ENCODE measurements around the gene ABCB11.
"Not testable (repeated sequence)": the region's sequence is repeated elsewhere in the genome, so short reads cannot be mapped to it uniquely, and the experiment has no call there.

Gene ABCB11

GRCh38 chr2:169042856-169043255 lies 11.7 kb upstream of the ABCB11 start:
- no peak for DNase-seq (ENCODE audit: low read depth in 2 of 2)

DNA sequence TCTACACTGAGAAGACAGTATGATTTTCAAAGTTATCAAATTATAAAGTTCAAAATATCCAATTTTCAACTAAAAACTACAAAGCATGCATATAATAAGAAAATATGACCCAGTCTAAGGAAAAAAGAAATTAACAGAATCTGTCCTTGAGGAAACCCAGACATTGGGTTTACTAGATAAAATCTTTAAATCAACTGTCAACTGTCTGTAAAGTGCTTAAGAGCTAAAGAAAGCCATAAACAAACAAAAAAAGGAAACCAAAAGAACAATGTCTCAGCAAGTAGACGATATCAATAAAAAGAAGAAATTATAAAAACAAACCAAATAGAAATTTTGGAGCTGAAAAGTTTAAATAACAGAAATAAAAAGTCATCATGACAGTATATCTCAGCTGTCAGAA lies 10.5 kb upstream of the ABCB11 start:
- DNase-seq (ENCODE audit: low read depth in 2 of 2) = no peak

- no peak for DNase-seq (ENCODE audit: low read depth in 2 of 2)
Observed at GRCh38 chr2:169039702-169040101, 8.6 kb upstream of the ABCB11 start.

GRCh38 chr2:169038338-169038757 lies 7.2 kb upstream of the ABCB11 start:
- no peak for DNase-seq (ENCODE audit: low read depth in 2 of 2)

DNA sequence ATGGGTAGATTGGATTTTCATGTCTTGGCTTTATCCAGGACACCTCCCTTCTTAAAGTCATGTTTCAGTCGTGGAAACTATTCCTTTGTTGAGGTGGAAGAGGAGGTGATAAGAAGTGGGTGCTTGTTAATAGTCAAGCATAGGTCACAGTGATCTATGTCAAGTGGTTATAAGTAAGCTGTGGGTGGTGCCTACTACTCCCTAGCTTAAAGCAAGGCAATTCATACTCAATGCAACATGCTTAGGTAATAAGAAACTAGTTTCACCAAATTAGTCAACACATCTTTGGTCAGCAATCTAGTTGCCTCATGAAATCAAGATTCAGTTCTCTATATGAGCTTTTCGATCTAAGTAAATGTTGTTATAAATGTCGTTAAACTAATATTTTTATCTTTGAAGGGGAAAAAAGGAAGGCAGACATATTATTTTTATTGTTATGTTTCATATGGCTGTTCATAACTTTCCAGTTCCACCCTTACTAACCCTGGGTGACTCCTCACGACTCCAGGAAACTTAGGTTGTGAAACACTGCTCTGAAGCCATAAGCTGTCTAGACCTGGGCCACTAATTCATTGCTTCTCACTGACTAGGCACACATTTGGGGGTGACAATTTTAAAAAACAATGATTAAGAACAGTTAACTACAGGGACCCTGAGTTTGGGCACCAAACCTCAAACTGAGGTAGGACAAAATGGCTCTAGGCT lies 5.8 kb upstream of the ABCB11 start:
- no peak for DNase-seq (ENCODE audit: low read depth in 2 of 2)

DNA sequence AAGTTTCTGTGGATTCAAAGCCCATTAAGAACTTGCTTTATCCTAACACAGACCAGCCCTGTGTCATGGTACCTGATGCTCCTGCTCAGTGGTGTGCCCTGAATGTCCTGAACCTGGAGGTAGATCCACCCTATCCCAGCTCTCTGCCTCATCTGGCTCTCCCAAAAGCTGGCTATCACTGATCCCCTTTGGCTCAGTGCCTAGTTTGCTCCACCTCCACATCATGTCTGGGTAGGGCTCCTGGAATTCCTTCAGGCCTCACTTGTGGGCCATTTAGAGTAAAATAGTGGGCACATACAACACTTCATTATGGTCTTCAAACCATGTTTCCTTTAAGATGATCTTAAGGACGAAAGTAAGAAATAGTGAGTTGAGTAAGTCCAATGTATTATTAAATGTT lies 4.8 kb upstream of the ABCB11 start:
- DNase-seq (ENCODE audit: low read depth in 2 of 2) = no peak

- no peak for DNase-seq (ENCODE audit: low read depth in 2 of 2)
Observed at GRCh38 chr2:169034984-169035544, 3.9 kb upstream of the ABCB11 start.

DNA sequence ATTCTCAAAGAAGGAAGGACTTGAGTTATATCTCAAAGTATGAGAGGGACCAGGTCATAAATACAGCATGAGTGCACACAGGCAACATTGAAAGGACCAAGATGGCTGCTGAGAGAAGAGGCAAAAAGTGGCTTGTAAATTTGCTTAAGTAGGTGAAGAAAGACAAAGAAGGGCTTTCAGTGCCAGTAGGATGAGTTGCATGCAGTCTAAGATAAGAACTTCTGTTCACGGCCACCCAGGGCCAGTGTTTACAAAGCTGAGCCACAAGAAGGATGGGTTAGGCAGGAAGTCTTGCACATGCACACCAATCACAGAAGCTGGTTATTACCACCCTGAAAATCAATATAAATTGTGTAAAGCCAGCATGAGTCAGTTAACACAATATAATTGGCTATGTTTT lies 3.1 kb upstream of the ABCB11 start:
- no peak for DNase-seq (ENCODE audit: low read depth in 2 of 2)

DNA sequence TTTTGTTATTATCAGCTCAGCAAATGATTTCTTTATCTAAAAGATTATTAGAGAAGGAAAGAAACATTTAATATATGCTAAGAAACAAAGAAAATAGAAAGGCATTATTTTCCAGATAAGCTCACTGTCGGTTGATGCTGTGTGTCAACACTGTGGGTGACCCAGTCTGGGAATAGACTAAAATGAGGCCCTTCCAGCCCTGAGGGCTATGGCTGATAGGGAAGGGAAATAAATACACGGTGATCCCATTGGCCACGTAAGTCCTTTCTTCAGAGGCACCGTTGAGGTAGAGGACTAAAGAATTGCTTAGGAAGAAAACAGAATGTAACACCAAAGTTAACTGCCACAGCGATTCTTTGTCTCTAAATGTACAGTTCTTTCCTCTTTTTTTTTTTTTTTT lies 1.8 kb downstream of the ABCB11 start:
- DNase-seq (ENCODE audit: low read depth in 2 of 2) = no peak

GRCh38 chr2:169027234-169027633 lies 3.9 kb downstream of the ABCB11 start:
- DNase-seq (ENCODE audit: low read depth in 2 of 2) = no peak

DNA sequence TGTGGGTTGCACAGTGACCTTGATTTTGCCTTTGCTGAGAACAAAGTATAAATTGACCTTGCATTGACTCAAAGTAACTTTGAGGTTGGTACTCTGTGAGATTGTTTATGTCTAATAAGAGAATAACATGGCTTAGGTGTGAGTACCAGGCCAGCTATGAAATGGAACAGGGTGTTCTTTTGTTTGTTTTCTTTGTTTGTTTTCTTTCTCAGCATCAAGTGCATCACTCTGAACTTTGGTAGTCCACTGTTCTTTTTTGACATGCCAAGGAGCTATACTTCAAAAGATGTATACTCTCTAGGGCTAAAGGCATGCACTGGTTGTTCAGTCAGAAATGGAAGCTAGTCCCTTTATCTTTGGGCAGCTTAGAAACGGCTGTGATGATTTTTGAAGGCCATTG lies 5.1 kb downstream of the ABCB11 start:
- no peak for DNase-seq (ENCODE audit: low read depth in 2 of 2)

DNA sequence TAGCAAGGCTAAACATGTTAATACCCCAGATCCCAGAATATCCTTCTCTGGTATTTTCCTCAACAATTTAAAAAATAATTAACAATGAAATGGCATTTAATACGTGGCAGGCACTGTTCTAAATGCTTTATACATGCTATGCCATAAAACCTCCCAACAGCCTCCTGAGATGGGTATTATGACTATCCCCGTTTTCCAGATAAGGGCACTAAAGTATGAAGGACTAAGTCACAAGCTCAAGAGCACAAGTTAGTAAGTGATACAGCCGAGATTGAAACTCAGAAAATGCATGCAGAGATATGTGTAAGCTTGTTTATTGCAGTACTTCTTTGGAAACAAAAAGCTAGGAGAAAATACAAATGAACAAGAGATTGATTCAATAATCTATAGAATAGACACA lies 8.0 kb downstream of the ABCB11 start:
- no peak for DNase-seq (ENCODE audit: low read depth in 2 of 2)

DNA sequence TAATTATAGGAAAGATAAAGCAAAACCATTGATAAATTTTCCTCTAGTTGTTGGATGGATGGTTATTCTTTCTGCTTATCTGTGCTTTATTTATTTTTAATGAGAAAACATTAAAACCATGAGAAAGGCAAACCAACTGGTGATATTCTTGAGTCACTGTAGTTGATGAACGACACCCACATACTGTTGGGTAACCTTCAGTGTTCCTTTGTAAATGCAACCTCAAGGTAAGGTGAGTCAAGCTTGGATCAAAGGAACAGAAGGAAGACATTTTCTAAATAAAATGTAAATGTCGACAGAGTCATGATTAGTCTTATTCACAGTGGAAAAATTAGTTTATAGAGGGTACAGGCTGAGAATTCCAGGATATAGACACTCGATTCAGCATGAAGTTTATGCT lies 12.7 kb downstream of the ABCB11 start:
- DNase-seq (ENCODE audit: low read depth in 2 of 2) = no peak

DNA sequence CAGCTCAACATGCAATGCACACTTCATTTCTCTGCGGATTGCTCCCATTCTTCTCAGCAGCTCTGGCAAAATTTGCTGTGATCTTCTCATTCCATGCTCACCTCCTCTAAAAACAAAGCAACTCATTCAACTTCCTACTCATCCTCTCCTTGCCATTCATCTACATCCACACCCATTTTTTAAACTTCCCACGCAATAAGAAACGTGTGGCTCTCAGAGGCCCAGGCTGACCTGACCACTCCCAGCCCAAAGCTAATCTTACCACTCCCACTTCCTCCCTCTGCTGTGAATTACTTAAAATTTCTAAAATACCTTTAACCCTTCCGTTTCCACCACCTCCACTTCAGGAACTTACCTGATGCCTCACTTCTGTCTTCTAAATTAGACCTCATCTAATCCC lies 15.2 kb downstream of the ABCB11 start:
- no peak for DNase-seq (ENCODE audit: low read depth in 2 of 2)

DNA sequence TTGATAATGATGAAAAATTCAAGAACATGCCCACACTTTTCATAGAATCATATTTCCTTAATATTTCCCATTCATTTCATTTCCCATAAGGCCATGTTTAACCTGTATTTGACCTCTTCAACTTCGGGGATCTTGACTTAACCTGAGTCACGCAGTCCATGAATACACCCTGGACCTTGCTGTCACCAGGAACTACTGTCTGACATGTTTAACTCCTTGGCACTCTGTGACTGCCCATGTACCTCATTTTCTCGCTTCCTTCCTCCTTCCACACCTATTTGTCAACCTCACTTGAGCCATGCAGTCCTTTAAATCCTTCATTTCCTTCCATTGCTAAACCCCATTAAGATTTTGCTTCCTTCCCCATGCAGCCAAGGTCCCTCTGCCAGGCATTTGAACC lies 16.3 kb downstream of the ABCB11 start:
- DNase-seq (ENCODE audit: low read depth in 2 of 2) = no peak

GRCh38 chr2:169013628-169014026 lies 17.5 kb downstream of the ABCB11 start:
- DNase-seq (ENCODE audit: low read depth in 2 of 2) = no peak

GRCh38 chr2:169012812-169013627 lies 18.1 kb downstream of the ABCB11 start:
- no peak for DNase-seq (ENCODE audit: low read depth in 2 of 2)

DNA sequence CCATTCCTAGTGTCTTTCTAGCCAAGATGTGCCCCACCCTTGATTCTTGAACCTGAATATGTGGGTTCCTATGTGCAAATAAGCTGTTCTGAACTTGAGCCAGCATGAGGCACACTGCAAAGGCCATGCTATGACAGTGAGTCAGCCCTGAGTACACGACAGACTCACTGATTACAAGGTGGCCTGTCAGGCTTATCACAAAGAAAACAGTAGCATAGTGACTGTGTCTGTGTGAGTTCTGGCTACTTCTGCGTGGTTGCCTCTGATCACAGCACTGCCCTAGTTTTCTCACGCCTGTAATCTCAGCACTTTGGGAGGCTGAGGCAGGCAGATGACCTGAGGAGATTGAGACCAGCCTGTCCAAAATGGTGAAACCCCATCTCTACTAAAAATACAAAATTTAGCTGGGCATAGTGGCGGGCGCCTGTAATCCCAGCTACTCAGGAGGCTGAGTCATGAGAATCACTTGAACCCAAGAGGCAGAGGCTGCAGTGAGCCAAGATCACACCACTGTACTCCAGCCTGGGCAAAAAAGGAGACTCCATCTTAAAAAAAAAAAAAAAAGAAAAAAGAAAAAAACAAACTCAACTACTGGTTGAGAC lies 18.8 kb downstream of the ABCB11 start:
- DNase-seq (ENCODE audit: low read depth in 2 of 2) = not testable (repeated sequence)

- no peak for DNase-seq (ENCODE audit: low read depth in 2 of 2)
Observed at GRCh38 chr2:169011698-169012097, 19.4 kb downstream of the ABCB11 start.

DNA sequence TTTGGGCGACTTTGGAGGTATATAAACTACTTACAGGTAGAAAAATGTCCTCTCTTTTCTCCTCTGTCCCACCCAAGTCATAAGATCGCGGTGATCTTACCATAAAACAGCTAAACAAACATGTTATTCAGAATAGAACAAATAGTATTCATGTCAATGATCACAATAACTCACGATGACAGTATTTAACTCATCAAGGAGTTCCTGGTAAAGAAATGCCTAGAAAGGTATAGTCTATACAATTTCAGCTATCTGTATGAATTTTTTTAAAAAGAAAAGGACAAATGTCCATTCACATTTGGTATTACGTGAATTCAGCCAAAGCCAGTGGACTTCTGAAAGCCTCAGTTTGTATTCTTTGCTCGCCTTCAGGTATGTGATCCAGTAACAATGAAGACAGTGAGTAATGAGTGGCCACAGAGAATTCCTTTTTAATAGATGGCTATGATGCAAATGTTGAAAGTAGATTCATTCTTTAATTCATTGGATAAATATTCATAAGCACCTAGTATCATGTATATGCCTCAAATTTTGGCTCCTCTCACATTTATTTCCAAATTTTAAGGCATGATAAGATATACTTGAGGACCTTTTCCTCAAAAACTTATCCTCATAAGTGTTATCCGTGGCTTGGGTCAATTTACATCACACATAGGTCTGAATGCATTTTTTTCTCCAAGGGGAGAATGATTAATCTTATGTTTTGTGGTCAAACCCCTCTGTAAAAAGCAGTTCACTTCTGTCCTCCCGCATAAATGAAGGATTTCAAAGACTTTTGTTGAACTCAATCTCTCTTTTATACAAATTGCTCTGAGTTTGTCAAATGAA lies 20.3 kb downstream of the ABCB11 start:
- no peak for DNase-seq (ENCODE audit: low read depth in 2 of 2)

GRCh38 chr2:169009865-169010579 lies 21.1 kb downstream of the ABCB11 start:
- no peak for DNase-seq (ENCODE audit: low read depth in 2 of 2)
